Measurements from ENCODE around the gene BTBD2.

GRCh38 chr19:1974381-1975161 is 40.9 kb downstream of the BTBD2 start:
- TF ChIP-seq POLR2A (IDR thresholded peaks at IDR 0.05) (no peak), CTCF (IDR thresholded peaks at IDR 0.05) (no peak)
